Measurements from ENCODE around the gene ZDHHC14.

DNA sequence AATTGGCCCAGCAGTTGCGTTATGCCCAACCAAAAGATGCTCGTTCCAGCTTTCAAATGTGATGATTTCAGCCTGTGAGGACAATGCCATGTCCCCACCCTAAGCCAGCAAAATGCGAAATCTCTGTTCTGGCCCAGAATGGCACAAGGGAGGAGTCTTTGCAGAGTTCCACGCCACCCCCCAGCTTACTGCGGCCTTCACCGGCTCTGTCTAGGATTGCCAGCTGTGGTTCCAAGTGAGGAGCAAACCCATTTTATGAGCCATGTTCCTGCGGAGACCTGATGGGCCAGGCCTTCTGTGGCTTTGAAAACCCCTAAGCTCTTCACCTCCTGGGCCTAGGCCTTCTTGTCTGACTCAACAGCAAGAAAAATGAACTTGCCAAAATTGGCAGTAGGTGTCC, 295.3 kb downstream of the ZDHHC14 start:
- no peak for TF ChIP-seq CTCF (IDR thresholded peaks at IDR 0.05)
- TF ChIP-seq EP300 (IDR thresholded peaks at IDR 0.05), result no peak
